SK-N-SH (cell line): Measurements from ENCODE around the gene ARMC10. TPM values are rescaled to one million over a fixed set of nuclear protein-coding genes. Genes with fewer than 3 reads are reported as not detected.

Experiments
- CTCF ChIA-PET: fragments of 300-600, 350-600 bp; formaldehyde crosslinking; extraction: SDS; loops from one replicate; lab custom pipeline; 2021; lab: Yijun Ruan, JAX
- POLR2A ChIA-PET: fragments of 350-600 bp; sonication (Branson Sonifier 250); formaldehyde crosslinking; extraction: SDS; loops from one replicate; lab custom pipeline; 2020; ENCODE audit warnings: antibody characterized with exemption, inconsistent platforms; lab: Yijun Ruan, JAX
- DNase-seq: peaks from one replicate; pipeline ENCODE4 v3.0.0; 2012
- H2AFZ ChIP-seq: fragments of 200-600 bp; sonication (generic); 2 replicates; pipeline ENCODE4 v1.8.1; 2016; ENCODE audit warnings: antibody characterized with exemption, mild to moderate bottlenecking, low read depth
- H3F3A ChIP-seq: fragments of 200-600 bp; sonication (generic); replicated peaks from 2 replicates; pipeline ENCODE3; 2016; ENCODE audit warnings: antibody characterized with exemption, mild to moderate bottlenecking; ENCODE audit not compliant: insufficient read depth
- H3K27ac ChIP-seq, 2 experiments: fragments of 200-500 bp in 1 of 2; fragments of 200-600 bp in 1 of 2; sonication (Bioruptor generic) in 1 of 2; sonication (generic), shearing (Covaris generic) in 1 of 2; 2 replicates each; pipeline versions ENCODE4 v1.5.1 to v1.6.1; 2014 to 2016; ENCODE audit warnings: low read depth in 2 of 2, inconsistent platforms in 1 of 2, low read length in 1 of 2, mild to moderate bottlenecking in 1 of 2, mixed read lengths in 1 of 2
- H3K27me3 ChIP-seq: fragments of 200-600 bp; sonication (generic), shearing (Covaris generic); 2 replicates; pipeline ENCODE4 v1.6.1; 2016; ENCODE audit warnings: mixed run types; ENCODE audit not compliant: insufficient read depth
- H3K36me3 ChIP-seq, 2 experiments: fragments of 200-500 bp in 1 of 2; fragments of 200-600 bp in 1 of 2; sonication (Bioruptor generic) in 1 of 2; sonication (generic) in 1 of 2; replicated peaks in 1 of 2; 2 replicates each; pipeline versions ENCODE3 to v1.5.1; 2014 to 2016; ENCODE audit warnings: low read length in 1 of 2, mild to moderate bottlenecking in 1 of 2; ENCODE audit not compliant: insufficient read depth in 2 of 2, control insufficient read depth in 1 of 2
- H3K4me1 ChIP-seq, 2 experiments: fragments of 200-500 bp in 1 of 2; fragments of 200-600 bp in 1 of 2; sonication (Bioruptor generic) in 1 of 2; sonication (generic), shearing (Covaris generic) in 1 of 2; 2 replicates each; pipeline versions ENCODE4 v1.5.1 to v1.6.1; 2014 to 2016; ENCODE audit warnings: low read depth in 1 of 2, low read length in 1 of 2, mixed run types in 1 of 2; ENCODE audit not compliant: insufficient read depth in 2 of 2, control insufficient read depth in 1 of 2
- H3K4me2 ChIP-seq: fragments of 200-600 bp; sonication (generic), shearing (Covaris generic); 2 replicates; pipeline ENCODE4 v1.6.1; 2017; ENCODE audit warnings: mixed run types
- H3K4me3 ChIP-seq, 2 experiments: fragments of 200-500 bp in 1 of 2; fragments of 200-600 bp in 1 of 2; sonication (Bioruptor generic) in 1 of 2; sonication (generic), shearing (Covaris generic) in 1 of 2; 2 replicates each; pipeline versions ENCODE4 v1.5.1 to v1.8.1; 2014 to 2016; ENCODE audit warnings: low read depth in 2 of 2, inconsistent platforms in 1 of 2, low read length in 1 of 2, mild to moderate bottlenecking in 1 of 2, mixed read lengths in 1 of 2, moderate library complexity in 1 of 2
- H3K79me2 ChIP-seq: fragments of 200-600 bp; sonication (generic); 2 replicates; pipeline ENCODE4 v1.8.1; 2017; ENCODE audit warnings: mild to moderate bottlenecking; ENCODE audit not compliant: insufficient read depth
- H3K9ac ChIP-seq: fragments of 200-600 bp; sonication (generic); 2 replicates; pipeline ENCODE4 v1.6.1; 2017; ENCODE audit warnings: mixed run types
- H3K9me2 ChIP-seq: fragments of 200-600 bp; sonication (generic); 2 replicates; pipeline ENCODE4 v1.6.1; 2017; ENCODE audit warnings: mixed run types
- H3K9me3 ChIP-seq: fragments of 200-600 bp; sonication (generic); 2 replicates; pipeline ENCODE4 v1.6.1; 2017; ENCODE audit warnings: mixed run types, mild to moderate bottlenecking, moderate library complexity
- H4K20me1 ChIP-seq: fragments of 200-600 bp; sonication (generic); 2 replicates; pipeline ENCODE4 v1.6.1; 2017; ENCODE audit warnings: mild to moderate bottlenecking, mixed run types; ENCODE audit not compliant: insufficient read depth
- CHD2 ChIP-seq: fragments of 150-350 bp; IDR thresholded peaks from 2 replicates; pipeline ENCODE4 v1.6.1; 2018; ENCODE audit warnings: low read length; ENCODE audit not compliant: partially characterized antibody
- ELF1 ChIP-seq: IDR thresholded peaks from 2 replicates; pipeline ENCODE4 v1.4.0; 2012
- FOXJ3 ChIP-seq: sonication (generic); formaldehyde crosslinking; IDR thresholded peaks from 2 replicates; pipeline ENCODE4 v1.5.1; 2020; ENCODE audit warnings: mild to moderate bottlenecking, missing genetic modification reagents
- GATA2 ChIP-seq: sonication (generic); formaldehyde crosslinking; IDR thresholded peaks from 2 replicates; pipeline ENCODE4 v1.5.0; 2020; ENCODE audit warnings: mild to moderate bottlenecking, missing genetic modification reagents
- JUND ChIP-seq: IDR thresholded peaks from 2 replicates; pipeline ENCODE4 v1.4.0; 2012
- MXI1 ChIP-seq: IDR thresholded peaks from 2 replicates; pipeline ENCODE4 v1.6.1; 2012; ENCODE audit warnings: mild to moderate bottlenecking, low read depth, low read length, improper control_type of control experiment
- NRF1 ChIP-seq: IDR thresholded peaks from 2 replicates; pipeline ENCODE4 v1.6.1; 2012; ENCODE audit warnings: low read depth, mild to moderate bottlenecking, low read length
- POLR2AphosphoS5 ChIP-seq: IDR thresholded peaks from 2 replicates; pipeline ENCODE4 v1.6.1; 2012; ENCODE audit warnings: low read depth, low read length
- USF1 ChIP-seq: IDR thresholded peaks from 2 replicates; pipeline ENCODE4 v1.4.0; 2012; ENCODE audit warnings: low read depth, borderline replicate concordance
- YY1 ChIP-seq: IDR thresholded peaks from 2 replicates; pipeline ENCODE4 v1.4.0; 2012; ENCODE audit warnings: low read depth, mild to moderate bottlenecking
- ZBTB33 ChIP-seq: IDR thresholded peaks from 2 replicates; pipeline ENCODE4 v1.4.0; 2012; ENCODE audit warnings: low read depth, borderline replicate concordance
- WGBS: methylation state at CpG from one replicate; pipeline ENCODE4 v1.1.6; 2017; ENCODE audit warnings: low lambda C conversion rate; 5-methylcytosine and 5-hydroxymethylcytosine counted together
- polyA plus RNA-seq, 3 experiments: library from polyadenylated mRNA; depleted of rRNA; stranded (reverse); fragments of >200 nt; gene quantifications; 2 replicates each; pipeline ENCODE4 v1.2.3, GENCODE V29; 2012
- TF ChIP-seq, protein P1 (sequence below): fragments of 150-350 bp; IDR thresholded peaks from 2 replicates; pipeline ENCODE4 v1.6.1; 2016; ENCODE audit warnings: mild to moderate bottlenecking, low read depth, low read length

The ARMC10 gene
- polyA plus RNA-seq, 1 of the 3 experiments (the other 2 are of a cell fraction): 43.4 TPM

DNA sequence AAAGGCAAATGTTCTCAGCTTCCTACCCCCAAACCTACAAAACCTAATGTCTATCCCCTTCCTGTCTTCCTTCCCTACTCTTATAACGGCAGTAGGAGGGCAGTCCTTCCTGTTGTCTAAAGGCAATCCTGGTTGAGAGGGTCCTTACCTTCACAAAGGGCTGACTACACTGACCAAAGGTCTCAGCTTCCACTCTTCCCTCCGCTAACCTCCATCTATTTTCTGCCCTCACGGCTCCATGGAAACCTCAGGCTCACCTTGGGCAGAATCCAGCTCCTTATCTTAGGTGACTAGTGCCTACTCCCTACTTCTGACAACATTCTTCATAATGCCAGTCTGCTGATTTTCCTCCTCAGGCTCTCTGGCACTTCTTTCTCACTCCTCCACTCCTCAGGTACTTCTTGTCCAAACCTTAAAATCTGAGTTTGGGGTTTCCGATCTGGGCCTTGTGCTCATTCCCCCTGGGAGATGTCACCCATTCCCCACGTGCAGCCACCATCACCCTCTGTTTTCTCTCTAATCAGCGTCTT is 886 bp upstream of the ARMC10 start (continued):
- TF ChIP-seq ZBTB33: no peak
- TF ChIP-seq JUND: no peak
- no peak for TF ChIP-seq FOXJ3
- TF ChIP-seq ELF1: no peak
- TF ChIP-seq USF1: no peak
- 0 out of 2 replicates have a peak, but pooled peaks have one; percentile 5 for TF ChIP-seq YY1
- TF ChIP-seq GATA2 (CRISPR knock-in tag): no peak
- TF ChIP-seq, protein P1, sequence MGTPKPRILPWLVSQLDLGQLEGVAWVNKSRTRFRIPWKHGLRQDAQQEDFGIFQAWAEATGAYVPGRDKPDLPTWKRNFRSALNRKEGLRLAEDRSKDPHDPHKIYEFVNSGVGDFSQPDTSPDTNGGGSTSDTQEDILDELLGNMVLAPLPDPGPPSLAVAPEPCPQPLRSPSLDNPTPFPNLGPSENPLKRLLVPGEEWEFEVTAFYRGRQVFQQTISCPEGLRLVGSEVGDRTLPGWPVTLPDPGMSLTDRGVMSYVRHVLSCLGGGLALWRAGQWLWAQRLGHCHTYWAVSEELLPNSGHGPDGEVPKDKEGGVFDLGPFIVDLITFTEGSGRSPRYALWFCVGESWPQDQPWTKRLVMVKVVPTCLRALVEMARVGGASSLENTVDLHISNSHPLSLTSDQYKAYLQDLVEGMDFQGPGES: no peak
- peak; percentile 50; the same call in 1 of the 2 replicates for TF ChIP-seq POLR2AphosphoS5

DNA sequence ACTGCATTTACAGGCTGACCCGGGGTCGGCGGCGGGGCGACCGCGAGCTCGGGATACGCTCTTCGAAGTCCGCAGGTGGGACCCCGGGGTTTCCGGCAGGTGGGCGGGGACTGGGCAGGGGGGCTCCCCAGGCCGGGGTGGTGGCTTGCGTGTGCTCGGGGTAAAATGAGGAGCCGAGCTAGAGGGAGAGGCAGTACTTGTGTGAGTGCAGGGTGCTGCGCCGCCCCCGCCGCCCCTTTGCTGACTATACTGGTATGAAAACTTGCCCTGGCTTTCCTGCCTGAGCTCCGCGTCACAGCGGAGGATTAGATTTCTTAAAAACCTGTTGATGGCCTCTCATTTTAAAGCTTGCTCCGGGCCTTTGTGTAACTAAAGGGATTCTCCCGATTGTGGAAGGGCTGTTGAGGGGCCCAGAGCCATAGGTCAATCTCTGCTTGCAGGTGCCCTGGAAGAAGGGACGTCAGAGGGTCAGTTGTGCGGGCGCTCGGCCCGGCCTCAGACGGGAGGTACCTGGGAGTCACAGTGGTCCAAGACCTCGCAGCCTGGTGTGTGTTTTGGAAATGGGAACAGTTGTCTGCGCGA is 488 bp downstream of the ARMC10 start:
- 2% methylated on average over 29 of the region's 36 CpGs for WGBS
- Histone ChIP-seq H3K4me2 (peak overlapping the region; percentile 74), H3K4me1 (peaks cover 0 to 17% of the 10 kb centered on the region in 2 experiments; a peak in 2 of 4 replicates), H3K4me3 (peak overlapping the region; percentile 74 to 83), H4K20me1 (no peaks in the 10 kb centered on the region; the same call in 1 of the 2 replicates), H3F3A (peaks cover 13% of the 10 kb centered on the region), H2AFZ (peak overlapping the region; percentile 91), H3K27me3 (no peaks in the 10 kb centered on the region), H3K36me3 (peaks cover 4 to 34% of the 10 kb centered on the region in 2 experiments), H3K9me2 (no peaks in the 10 kb centered on the region), H3K9me3 (no peaks in the 10 kb centered on the region), H3K9ac (peak overlapping the region; percentile 80), H3K79me2 (peaks cover 60% of the 10 kb centered on the region), H3K27ac (peak overlapping the region; percentile 89 to 95)
- TF ChIP-seq CHD2: peak; percentile 1
- TF ChIP-seq NRF1: no peak
- 0 out of 2 replicates have a peak, but pooled peaks have one; percentile 2 for TF ChIP-seq JUND
- peak; percentile 66; the same call in 1 of the 2 replicates for TF ChIP-seq MXI1
- 0 out of 2 replicates have a peak, but pooled peaks have one; percentile 17 for TF ChIP-seq YY1
- DNase-seq: peak; percentile 89
- ChIA-PET CTCF (interaction anchor here (1.3 to 7.2 kb wide), 7 partner anchors 9 to 327 kb away, joined by 3 to 54 read pairs (median 8); partner anchors contain the start of gene FAM185A), POLR2A (interaction anchor here (0.9 to 2.4 kb wide), 6 partner anchors 9 to 327 kb away, joined by 3 to 12 read pairs (median 5); partner anchors contain the start of genes FAM185A and NAPEPLD)
